Dermis microvascular lymphatic vessel endothelial cell (primary cell): ENCODE results near the gene TSGA10. TPM values are rescaled to one million over a fixed set of nuclear protein-coding genes. Genes with fewer than 3 reads are reported as not detected.
A peak's percentile ranks its signal among the peaks of the same experiment; 100 is the strongest.
"Not testable (repeated sequence)": the region's sequence is repeated elsewhere in the genome, so short reads cannot be mapped to it uniquely, and the experiment has no call there.

Experiments used
- DNase-seq, 2 donors: peaks; one replicate each; pipeline versions ENCODE4 v3.0.0 to v3.0.0-alpha.2; 2010; ENCODE audit warnings: low read depth in 2 of 2
- total RNA-seq: library from RNA; depleted of rRNA; stranded (reverse); fragments of >200 nt; gene quantifications from 2 replicates; pipeline ENCODE4 v1.2.1, GENCODE V29; 2014

The TSGA10 gene
- total RNA-seq, 1 donor from 2014 or later = 1.7 TPM

DNA sequence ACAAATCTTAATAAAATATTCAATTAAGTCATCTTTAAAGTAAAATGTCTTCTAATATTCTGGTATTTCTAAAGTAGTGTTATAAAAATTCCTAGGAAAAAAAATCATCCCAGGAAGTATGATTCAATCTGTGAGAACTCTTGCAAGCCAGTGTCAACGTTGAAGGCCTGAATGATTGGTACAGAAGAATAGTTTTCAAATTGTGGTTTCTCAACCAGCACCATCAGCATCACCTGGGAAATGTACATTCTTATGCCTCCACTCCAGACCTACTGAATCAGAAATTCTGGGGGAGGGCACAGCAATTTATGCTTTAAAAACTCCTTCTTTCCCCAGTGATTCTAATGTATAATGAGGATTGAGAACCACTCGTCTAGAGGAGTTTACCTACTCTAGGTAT is 75.5 kb downstream of the TSGA10 start:
- no peak for DNase-seq

DNA sequence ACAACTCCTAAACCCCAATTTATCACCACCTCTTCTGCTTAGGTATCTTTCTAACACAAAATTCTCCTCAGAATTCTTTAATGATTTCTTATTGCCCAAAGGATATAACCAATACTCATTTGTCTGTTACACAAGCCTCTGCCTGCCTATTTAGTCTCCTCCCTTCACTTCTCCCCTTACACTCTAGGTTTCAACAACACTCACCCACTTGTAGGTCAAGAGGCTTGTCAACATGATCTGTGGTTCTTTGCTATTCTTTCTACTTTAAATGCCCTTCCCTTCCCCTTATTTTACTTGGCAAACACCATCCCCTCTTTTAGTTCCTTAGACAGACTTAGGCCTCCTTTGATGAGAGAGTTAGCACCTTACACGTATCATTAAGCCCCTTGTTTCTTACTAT is 82.2 kb downstream of the TSGA10 start:
- DNase-seq = no peak

DNA sequence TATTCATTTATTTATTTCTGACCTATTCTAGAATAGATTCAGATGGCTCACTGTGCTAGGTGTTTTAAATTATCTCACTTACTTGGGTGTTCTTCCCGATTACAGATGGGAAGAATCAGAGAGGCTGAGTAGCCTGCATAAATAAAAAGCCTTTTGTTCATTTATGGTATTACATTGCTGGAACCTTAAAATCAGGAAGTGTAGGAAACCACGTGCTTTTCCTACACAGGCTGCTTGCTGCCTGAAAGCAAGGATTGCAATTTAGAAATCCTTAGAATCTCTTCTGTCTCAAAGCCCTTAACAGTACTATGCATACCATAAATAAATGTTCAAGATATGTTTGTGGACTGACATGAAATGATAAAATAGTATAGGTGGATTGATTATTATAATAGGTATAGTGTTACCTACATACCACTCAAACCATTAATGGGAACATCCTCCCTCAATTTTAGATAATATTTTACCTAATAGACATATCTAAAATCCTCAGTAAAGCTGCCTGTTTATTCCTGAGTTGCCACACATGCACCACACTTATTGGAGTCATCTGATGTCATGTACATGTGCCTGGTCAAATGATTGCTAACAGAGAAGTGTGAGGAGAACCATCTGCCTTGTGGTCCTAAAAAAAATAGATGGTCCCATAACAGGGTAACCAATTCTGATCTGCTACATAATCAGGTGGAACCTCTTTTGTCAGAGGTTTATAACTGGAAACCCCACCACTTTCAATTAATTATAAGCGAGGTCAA is 86.7 kb downstream of the TSGA10 start:
- DNase-seq = peak in 1 of 2 donors; percentile 44

DNA sequence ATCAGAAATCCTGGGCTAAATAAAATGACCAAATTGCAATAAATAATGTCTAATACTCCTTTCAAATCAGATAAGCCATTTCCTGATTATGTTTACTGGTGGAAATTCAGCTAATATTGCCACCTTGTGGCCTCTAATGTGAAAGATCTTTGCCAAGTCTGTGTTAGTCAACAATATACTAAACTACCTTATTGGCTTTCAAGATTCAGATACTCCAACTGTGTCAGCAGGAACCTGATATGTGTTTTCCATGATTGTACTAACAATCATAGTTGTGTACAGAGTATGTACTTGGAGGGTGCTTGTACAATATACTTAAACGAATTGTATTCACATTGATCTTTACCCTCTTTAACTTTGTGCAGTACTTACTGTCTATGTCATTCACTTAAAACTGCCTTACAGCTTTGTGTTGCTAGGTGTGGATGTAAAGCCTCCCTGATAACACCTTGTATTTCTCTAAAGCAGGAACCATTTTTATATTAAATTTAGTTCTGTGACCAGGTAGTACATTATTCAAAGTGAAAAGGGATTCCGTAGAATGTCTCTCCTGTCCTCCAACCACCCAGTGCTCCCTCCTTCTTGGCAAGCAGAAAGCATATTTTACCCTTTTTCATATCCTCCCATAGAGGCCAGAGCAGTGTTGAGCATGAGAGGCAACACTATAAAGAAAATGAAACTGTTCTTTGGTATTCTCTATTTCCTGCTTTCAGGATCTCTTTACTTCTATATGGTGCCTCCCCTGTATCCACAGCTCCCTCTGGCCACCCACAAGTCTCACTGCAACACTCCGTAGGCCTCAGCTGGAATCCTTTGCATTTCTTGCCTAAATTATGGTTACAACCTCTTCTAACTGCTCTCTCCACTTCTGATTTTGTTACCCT is 88.4 kb downstream of the TSGA10 start:
- peak; percentile 29 to 73 for DNase-seq

DNA sequence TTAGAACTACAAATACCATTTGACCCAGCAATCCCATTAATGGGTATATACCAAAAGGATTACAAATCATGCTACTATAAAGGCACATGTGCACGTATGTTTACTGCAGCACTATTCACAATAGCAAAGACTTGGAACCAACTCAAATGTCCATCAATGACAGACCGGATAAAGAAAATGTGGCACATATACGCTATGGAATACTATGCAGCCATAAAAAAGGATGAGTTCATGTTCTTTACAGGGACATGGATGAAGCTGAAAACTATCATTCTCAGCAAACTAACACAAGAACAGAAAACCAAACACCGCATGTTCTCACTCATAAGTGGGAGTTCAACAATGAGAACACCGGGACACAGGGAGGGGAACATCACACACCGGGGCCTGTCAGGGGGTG is 105.6 kb downstream of the TSGA10 start:
- DNase-seq = not testable (repeated sequence)

DNA sequence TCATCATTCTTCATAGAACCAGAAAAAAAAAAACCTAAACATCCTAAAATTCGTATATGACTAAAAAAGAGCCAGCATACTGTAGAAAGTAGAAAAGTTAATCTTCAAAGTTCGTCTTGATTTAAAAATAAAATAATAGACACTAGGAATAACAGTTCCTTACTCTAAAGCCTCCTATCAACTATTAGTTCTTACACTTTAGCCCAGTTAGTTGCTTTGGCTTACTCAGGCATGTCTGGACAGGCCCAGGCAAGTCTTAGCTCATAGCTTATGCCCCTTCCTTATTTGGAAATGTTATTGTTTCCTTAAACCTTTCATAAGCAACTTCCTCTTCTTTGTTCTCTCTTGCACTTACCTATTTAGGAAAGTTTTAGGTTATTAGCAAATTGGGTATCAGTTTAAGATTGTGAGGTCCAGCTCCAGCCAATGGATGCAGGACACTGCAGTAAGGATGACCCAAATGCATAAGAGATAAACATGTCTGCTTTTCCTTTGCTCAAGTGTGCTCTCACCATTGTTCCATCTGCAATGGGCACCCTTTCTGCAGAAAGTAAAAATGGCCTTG is 113.9 kb downstream of the TSGA10 start:
- peak in 1 of 2 donors; percentile 22 for DNase-seq

DNA sequence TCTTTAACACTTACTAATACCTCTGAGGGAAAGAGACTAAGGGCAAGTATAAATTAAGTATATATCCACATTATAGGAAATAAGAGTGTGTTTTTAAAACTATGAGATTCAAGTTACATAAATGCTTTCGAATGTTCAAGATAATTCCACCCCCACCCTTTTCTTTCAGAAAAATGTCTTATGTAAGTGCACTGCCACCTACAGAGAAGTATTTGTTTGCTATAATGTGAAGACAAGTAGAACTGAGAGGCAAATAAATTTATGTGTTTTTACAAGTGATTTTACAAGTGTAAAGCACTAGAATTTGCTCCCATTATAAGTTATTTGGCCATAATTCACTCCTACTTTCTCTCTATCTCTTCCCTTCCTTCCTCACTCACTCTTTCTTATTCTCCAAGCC is 118.8 kb downstream of the TSGA10 start:
- peak in 1 of 2 donors; percentile 6 for DNase-seq

DNA sequence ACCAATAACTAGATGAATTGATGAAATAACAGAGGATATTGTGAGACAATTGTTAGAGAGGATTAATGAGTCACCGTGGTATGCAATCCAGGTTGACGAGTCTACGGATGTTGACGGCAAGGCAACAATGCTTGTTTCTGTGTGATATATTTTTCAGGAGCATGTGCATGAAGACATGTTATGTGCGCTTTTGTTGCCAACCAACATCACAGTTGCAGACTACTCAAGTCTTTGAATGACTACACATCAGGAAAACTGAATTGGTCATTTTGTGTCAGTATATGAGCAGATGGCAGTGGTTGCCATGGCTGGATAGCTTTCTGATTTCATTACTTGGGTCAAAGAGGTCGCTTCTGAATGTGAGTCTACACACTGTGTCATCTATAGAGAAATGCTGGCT is 122.0 kb downstream of the TSGA10 start:
- peak in 1 of 2 donors; percentile 1 for DNase-seq

DNA sequence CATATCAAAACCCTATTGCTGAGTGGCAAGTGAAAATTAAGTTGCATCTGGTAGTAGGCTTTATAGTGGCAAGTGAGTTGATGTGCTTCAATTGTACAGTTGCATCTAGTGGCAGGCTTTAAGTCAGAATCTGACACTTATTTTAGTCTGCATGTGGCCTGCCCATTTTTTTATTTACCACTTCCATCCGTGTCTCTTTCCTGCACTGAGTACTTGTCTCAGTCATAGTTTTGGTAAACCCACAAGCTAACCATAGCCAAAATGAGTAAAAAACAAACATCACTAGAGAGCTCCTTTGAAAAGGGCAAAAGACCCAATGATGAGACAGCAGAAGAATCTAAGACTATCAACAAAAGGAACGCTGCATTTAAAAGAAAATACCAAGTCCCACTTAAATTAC is 122.7 kb downstream of the TSGA10 start:
- DNase-seq = no peak

DNA sequence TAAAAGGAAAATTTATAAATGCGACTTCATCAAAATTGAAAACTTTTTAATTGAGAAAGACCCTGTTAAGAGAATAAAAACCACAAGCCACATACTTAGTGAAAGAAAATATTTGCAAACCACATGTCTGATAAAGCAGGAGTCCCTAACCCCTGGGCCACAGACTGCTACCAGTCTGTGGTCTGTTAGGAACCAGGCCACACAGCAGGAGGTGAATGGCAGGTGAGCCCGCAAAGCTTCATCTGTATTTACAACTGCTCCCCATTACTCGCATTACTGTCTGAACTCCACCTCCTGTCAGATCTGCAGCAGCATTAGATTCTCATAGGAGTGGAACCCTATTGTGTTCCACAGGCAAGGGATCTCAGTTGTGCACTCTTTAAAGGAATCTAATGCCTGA is 123.3 kb downstream of the TSGA10 start:
- no peak for DNase-seq

DNA sequence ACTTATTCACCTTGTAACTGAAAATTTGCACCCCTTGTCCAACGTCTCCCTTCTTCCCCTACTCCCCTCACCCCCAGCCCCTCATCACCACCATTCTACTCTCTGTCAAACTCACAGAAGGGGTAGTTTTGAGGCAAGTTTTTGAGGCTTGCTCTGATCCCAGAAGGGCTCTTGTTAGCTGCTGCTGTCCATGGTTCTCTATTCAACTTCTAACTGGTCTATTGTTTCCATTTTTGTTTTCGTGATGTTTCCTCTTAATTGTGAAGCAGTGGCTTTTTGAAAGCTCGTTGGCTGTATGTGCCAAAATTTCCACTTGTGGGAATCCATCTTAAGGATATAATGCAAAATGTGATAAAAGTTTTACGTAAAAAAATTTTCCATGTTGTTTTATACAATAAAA is 126.2 kb downstream of the TSGA10 start:
- DNase-seq = no peak

DNA sequence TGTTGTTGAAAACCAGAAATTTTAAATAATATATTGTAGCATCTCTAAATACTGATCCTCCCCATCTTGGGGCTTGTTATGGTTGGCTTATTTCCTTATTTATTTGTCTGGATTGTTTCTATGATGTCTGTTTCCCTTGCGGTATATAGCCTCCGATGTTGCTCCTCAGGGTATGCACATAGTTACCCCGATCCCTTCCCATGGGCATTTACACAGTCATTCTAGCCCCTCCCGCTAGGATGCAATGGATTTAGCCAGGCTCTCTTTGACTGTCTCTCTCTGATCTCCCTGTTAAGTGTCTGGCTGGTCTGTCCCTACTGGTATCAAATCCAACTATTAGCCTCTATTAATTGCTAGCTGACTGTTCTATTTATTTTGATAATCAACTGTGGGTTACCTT is 126.9 kb downstream of the TSGA10 start:
- DNase-seq = no peak

DNA sequence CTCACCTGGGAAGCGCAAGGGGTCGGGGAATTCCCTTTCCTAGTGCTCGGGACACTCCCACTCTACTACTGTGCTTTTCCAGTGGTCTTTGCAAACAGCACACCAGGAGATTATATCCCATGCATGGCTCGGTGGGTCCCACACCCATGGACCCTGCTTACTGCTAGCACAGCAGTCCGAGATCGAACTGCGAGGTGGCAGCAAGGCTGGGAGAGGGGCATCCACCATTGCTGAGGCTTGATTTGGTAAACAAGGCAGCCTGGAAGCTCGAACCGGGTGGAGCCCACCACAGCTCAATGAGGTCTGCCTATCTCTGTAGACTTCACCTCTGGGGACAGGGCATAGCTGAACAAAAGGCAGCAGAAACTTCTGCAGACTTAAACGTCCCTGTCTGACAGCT is 154.0 kb downstream of the TSGA10 start:
- no peak for DNase-seq

DNA sequence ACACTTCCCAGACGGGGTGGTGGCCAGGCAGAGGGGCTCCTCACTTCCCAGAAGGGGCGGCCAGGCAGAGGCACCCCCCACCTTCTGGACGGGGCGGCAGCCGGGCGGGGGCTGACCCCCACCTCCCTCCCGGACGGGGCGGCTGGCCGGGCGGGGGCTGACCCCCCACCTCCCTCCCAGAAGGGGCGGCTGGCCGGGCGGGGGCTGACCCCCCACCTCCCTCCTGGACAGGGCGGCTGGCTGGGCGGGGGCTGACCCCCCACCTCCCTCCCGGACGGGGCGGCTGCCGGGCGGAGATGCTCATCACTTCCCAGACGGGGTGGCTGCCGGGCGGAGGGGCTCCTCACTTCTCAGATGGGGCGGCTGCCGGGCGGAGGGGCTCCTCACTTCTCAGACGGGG is 166.0 kb downstream of the TSGA10 start:
- not testable (repeated sequence) for DNase-seq

DNA sequence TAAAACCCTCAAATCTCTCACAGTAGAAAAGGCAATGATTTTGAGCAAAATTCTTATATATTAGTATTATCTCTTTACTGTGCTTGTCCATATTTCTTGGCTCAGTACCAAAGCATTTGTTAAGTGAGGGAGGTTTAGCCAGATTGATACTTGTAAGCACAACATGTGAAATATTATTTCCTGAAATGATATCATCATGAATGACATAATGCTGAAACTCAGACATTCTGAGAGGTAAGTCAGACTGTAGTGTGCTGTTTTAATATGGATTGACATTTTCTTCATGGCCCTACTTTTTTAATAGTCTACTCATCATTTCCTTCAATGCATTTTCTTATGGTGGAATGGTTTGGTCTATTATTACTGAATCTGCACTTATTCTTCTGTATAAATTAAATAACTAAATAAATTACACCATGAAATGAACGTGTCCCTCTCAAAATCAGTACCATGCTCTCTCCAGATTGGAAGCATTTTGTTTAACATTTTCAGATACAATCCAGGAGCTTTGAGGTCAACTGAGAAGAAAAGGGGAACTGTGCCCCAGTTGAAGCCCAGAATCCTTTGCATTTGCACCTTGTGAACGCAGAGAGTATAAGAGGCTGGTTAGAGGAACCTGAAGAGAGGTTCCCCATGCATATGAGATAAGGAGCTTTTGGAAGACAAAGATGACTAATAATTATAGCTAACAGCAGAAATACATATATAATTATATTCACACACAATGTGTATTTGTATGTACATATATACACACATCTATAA is 168.7 kb downstream of the TSGA10 start:
- peak in 1 of 2 donors; percentile 46 for DNase-seq

DNA sequence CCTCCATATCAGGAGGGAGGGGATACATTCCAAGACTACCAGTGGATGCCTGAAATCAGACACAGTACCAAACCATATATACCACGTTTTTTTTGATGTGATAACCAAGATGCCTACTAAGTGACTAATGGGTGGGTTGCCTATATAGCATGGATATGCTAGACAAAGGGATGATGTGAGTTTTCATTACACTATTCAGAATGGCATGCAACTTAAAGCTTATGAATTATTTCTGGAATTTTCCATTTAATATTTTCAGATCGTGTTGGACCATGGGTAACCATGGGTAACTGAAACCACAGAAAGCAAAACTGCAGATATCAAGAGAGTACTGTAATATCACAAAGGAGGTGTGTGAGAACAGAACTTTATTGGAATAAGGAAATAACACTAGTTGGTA is 179.1 kb downstream of the TSGA10 start:
- no peak for DNase-seq

DNA sequence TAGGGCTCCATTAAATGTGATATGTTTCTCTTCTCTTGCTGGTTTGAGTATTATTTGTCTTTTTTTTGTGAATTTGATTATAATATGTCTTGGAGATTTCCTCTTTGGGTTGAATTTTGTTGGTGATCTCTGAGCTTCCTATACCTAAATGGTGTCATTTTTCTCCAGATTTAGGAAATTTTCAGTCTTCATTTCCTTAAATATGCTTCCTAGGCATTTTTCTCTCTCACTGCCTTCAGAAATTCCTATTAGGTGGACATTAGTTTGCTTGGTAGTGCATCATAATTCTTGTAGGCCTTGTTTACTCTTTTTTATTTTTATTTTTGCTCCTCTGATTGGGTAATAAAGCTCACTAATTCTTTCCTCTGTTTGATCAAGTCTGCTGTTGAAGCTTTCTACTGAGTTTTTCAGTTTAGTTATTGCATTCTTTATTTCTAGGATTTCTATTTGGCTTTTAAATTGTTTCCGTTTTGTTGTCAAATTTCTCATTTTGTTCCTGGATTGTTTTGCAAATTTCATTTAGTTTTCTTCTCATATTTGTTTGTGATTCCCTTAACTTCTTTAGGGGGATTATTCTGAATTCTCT is 182.1 kb downstream of the TSGA10 start:
- DNase-seq = no peak

DNA sequence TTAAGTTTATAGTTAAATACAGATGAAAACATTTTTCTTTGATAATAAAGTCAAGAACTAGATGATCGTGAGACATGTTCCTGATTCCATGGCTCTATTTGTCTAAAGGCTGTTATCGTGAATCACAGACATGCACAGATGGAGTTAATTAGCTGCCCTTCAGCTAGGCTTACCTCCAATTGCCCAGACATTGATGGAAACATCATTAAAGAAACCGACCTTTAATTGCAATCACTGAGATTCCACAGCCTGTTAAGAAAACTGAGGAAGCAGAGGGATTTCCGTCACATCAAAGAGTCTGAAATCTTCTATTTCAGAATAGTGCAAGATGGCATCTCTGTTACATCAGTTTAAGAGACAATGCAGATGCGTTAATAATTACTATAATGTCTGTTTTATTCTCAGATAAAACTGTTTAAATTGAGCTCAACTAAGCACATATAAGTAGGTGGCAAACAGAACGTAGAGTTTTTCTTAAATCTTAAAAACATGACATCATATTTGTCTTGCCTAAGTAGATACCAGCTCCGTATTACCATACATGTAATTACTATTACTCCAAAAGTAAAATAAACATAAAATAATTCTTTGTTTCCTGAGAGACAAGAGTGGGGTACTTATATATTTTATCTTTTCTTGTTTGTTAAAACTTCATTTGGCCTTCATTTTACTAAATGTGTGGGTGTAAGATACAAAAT is 194.8 kb downstream of the TSGA10 start:
- no peak for DNase-seq

DNA sequence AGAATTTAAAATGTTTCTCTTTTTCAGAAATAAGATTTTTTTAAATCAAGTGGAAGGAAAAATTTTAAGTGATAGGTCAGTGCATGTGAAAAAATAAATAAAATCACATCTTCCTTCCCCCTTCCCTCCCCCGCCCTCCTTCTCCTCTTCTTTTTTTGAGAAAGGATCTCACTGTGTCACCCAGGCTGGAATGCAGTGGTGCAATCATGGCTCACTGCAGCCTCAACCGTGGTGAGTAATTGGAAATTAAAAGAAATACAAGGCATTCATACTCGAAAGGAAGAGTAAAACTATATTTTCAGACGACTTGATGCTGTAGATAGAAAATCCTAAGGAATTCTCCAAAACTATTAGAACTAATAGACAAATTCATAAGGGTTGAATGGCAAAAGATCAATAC is 201.8 kb downstream of the TSGA10 start:
- DNase-seq = no peak

DNA sequence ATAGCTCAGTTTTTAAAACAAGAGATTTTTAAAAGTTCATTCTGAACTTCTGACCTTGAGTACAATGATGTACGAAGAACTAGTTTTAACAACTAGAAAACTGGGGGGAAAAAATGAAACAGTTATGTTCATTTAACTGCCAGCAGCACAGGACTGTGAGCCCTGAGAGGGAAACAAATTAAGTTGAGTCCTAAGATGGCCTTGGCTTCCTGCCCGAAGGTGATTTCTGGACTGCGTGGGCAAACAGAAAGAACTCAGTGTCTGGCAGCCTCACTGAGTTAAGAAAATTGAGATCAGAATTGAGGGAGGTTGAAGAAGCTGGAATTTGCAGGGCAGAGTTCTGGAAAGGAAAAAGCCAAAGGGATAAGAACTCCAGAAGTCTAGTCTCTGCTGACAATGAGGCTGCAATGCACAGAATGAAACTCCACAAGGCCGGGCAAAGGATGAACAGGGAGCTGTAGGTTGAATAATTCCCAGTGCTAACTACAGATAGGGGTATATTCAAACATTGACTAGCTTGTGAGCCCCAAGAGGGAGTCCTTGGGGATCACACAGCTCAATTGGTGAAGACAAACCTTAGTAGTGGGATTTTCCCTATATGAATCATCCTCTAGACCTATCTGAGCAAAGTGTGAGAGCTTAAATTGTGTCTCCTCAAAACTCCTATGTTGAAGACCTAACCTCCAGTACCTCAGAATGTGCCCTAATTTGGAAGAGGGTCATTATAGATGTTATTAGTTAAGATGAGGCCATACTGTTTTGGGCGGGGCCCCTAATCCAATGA is 205.6 kb downstream of the TSGA10 start:
- no peak for DNase-seq
